A549 (cell line): Measurements from ENCODE around the gene PSRC1.

Source experiments
- JUNB ChIP-seq: fragments of >200 bp; sonication (Bioruptor Twin); formaldehyde crosslinking; IDR thresholded peaks from 2 replicates; pipeline ENCODE4 v1.6.1; 2016
- KDM5A ChIP-seq: fragments of 200-600 bp; sonication (generic); IDR thresholded peaks from 2 replicates; pipeline ENCODE4 v1.6.1; 2016; ENCODE audit warnings: antibody characterized with exemption, mild to moderate bottlenecking
- NR3C1 ChIP-seq: fragments of >200 bp; sonication (Bioruptor Twin); formaldehyde crosslinking; IDR thresholded peaks from 3 replicates; pipeline ENCODE4 v1.6.1; 2017
- RNF2 ChIP-seq: fragments of 200-600 bp; sonication (generic); IDR thresholded peaks from 2 replicates; pipeline ENCODE4 v1.6.1; 2016; ENCODE audit warnings: low read depth, mild to moderate bottlenecking, antibody characterized with exemption, moderate library complexity, borderline replicate concordance

DNA sequence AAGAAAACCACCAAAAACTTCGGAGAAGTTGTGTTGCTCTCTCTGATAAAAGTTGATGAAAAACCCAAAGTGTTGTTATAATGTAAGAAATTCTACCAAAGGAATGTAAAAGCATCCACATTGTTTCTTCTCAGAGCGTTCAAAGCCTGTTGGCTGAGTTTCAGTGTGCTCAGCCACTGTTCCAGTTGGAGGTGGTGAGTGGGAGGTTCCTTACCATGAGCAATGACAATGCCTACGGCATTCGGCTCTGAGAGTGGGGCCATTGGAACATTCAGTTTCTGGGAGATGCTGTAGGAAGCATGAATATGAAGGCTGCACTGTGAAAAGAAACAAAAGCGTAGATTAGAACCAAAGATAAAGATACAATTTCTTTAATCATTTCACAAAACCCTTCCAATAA is 44.3 kb upstream of the PSRC1 start:
- TF ChIP-seq KDM5A (no peak), JUNB (no peak), RNF2 (no peak), NR3C1 (no peak)
